PFSK-1 (cell line): ENCODE data around the gene UFL1.

Experiments used
- FOXP2 ChIP-seq: optimal IDR thresholded peaks from 2 replicates; pipeline ENCODE3; 2011; ENCODE audit warnings: borderline replicate concordance, control low read depth, inconsistent platforms; ENCODE audit not compliant: insufficient read depth; ENCODE audit errors: extremely low read length, extremely low read depth
- POLR2AphosphoS5 ChIP-seq: IDR thresholded peaks from 2 replicates; pipeline ENCODE4 v1.6.1; 2012; ENCODE audit warnings: low read depth, mild to moderate bottlenecking, control low read depth, low read length, moderate library complexity
- TAF1 ChIP-seq: IDR thresholded peaks from 2 replicates; pipeline ENCODE4 v1.6.1; 2012; ENCODE audit warnings: low read length, control low read depth, borderline replicate concordance; ENCODE audit not compliant: insufficient read depth
- TF ChIP-seq, protein P1 (sequence below), 2 experiments: IDR thresholded peaks; 2 replicates each; pipeline versions ENCODE4 v1.6.1 to v1.8.0; 2011 to 2012; ENCODE audit warnings: low read depth in 2 of 2, low read length in 2 of 2, control low read depth in 1 of 2, inconsistent platforms in 1 of 2, mild to moderate bottlenecking in 1 of 2, moderate library complexity in 1 of 2; ENCODE audit not compliant: insufficient read depth in 1 of 2

DNA sequence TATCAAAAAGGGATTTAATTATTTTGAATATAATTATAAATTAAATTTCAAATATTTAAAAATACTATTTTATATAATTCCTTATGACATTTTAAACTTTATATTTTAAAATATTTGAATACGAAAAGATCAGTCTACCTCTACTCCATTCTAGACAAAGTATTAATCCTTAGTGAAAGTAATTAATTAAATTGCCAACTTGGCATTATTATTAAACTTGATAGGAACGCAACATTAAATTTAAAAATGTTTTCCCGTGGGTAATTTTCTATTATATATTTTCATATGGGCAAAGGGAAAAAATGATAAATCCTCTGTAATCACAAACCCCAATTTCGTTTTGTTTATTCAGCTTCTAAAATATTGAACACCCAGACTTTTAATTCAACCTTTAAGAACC lies 33.0 kb downstream of the UFL1 start:
- TF ChIP-seq, protein P1, sequence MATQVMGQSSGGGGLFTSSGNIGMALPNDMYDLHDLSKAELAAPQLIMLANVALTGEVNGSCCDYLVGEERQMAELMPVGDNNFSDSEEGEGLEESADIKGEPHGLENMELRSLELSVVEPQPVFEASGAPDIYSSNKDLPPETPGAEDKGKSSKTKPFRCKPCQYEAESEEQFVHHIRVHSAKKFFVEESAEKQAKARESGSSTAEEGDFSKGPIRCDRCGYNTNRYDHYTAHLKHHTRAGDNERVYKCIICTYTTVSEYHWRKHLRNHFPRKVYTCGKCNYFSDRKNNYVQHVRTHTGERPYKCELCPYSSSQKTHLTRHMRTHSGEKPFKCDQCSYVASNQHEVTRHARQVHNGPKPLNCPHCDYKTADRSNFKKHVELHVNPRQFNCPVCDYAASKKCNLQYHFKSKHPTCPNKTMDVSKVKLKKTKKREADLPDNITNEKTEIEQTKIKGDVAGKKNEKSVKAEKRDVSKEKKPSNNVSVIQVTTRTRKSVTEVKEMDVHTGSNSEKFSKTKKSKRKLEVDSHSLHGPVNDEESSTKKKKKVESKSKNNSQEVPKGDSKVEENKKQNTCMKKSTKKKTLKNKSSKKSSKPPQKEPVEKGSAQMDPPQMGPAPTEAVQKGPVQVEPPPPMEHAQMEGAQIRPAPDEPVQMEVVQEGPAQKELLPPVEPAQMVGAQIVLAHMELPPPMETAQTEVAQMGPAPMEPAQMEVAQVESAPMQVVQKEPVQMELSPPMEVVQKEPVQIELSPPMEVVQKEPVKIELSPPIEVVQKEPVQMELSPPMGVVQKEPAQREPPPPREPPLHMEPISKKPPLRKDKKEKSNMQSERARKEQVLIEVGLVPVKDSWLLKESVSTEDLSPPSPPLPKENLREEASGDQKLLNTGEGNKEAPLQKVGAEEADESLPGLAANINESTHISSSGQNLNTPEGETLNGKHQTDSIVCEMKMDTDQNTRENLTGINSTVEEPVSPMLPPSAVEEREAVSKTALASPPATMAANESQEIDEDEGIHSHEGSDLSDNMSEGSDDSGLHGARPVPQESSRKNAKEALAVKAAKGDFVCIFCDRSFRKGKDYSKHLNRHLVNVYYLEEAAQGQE (IDR thresholded peaks at IDR 0.05; ENCODE audit: insufficient read depth in 1 of 2, low read depth in 2 of 2, low read length in 2 of 2): no peak
- no peak for TF ChIP-seq TAF1
- no peak for TF ChIP-seq POLR2AphosphoS5
- no peak for TF ChIP-seq FOXP2
